OCI-LY7 (cell line): ENCODE data around the gene ASB11.
"Not testable (repeated sequence)": the region's sequence is repeated elsewhere in the genome, so short reads cannot be mapped to it uniquely, and the experiment has no call there.

Source experiments
- EZH2phosphoT487 ChIP-seq: fragments of 200-600 bp; sonication (generic); IDR thresholded peaks from 2 replicates; pipeline ENCODE4 v1.6.1; 2018; ENCODE audit warnings: low read depth, borderline replicate concordance, mild to moderate bottlenecking, mixed run types, antibody characterized with exemption, low read length, moderate library complexity, mixed read lengths
- TF ChIP-seq, protein P1 (sequence below): fragments of 200-600 bp; sonication (generic); conservative IDR thresholded peaks from 2 replicates; pipeline ENCODE4 v1.5.1; 2014; ENCODE audit warnings: mild to moderate bottlenecking, antibody characterized with exemption, low read length, moderate library complexity, mixed read lengths

DNA sequence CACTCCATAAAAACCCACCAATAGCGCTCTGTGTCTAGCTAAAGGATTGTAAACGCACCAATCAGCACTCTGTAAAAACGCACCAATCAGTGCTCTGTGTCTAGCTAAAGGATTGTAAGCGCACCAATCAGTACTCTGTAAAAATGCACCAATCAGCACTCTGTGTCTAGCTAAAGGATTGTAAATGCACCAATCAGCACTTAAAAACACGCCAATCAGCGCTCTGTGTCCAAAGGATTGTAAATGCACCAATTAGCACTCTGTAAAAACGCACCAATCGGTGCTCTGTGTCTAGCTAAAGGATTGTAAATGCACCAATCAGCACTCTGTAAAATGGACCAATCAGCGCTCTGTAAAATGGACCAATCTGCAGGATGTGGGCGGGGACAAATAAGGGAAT is 42.2 kb downstream of the ASB11 start:
- TF ChIP-seq, protein P1, sequence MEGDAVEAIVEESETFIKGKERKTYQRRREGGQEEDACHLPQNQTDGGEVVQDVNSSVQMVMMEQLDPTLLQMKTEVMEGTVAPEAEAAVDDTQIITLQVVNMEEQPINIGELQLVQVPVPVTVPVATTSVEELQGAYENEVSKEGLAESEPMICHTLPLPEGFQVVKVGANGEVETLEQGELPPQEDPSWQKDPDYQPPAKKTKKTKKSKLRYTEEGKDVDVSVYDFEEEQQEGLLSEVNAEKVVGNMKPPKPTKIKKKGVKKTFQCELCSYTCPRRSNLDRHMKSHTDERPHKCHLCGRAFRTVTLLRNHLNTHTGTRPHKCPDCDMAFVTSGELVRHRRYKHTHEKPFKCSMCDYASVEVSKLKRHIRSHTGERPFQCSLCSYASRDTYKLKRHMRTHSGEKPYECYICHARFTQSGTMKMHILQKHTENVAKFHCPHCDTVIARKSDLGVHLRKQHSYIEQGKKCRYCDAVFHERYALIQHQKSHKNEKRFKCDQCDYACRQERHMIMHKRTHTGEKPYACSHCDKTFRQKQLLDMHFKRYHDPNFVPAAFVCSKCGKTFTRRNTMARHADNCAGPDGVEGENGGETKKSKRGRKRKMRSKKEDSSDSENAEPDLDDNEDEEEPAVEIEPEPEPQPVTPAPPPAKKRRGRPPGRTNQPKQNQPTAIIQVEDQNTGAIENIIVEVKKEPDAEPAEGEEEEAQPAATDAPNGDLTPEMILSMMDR = not testable (repeated sequence)
- TF ChIP-seq EZH2phosphoT487 = not testable (repeated sequence)
